Measurements from ENCODE around the gene KIAA1328. TPM values are rescaled to one million over a fixed set of nuclear protein-coding genes. Genes with fewer than 3 reads are reported as not detected.
A peak's percentile ranks its signal among the peaks of the same experiment; 100 is the strongest.

Gene KIAA1328
- total RNA-seq, 3 donors from 2014 or later, result 6.0 to 9.8 (median 7.4) TPM

DNA sequence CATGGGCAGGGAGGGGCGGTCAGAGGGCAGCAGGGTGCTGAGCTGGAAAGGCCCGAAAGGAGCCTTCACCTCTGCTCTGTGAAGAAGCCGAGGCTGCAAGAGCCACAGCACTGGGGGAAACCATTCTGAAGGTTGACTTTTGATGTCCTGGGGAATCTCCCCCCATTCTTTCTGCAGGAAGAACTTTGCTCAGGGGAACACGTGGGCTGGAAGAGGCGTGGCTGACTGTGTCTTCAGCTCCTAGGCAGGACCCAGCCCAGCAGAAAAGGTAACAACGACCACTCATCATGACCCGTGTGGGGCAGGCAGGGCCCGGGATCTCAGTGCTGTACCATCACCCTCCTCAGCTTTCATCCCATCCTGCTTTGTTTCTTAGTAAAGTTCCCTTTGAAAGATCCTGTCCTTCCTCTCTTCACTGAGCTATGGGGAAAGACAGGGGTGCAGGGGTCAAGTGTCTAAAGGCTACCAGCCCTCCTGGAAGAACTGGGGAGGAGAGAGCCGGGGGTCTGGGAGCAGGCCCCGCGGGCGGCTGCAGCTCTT lies 424.0 kb downstream of the KIAA1328 start:
- Histone ChIP-seq H3K4me1 (ENCODE audit: low read depth) (peaks cover 7% of the 10 kb centered on the region), H3K9me3 (no peaks in the 10 kb centered on the region), H3K4me3 (no peak overlapping the region), H3K36me3 (ENCODE audit: low read depth) (no peaks in the 10 kb centered on the region)
- ATAC-seq (no peak), DNase-seq (no peak)
- intact Hi-C loops (cut with DNase I, micrococcal nuclease), result no loop called here
- TF ChIP-seq, protein P1, sequence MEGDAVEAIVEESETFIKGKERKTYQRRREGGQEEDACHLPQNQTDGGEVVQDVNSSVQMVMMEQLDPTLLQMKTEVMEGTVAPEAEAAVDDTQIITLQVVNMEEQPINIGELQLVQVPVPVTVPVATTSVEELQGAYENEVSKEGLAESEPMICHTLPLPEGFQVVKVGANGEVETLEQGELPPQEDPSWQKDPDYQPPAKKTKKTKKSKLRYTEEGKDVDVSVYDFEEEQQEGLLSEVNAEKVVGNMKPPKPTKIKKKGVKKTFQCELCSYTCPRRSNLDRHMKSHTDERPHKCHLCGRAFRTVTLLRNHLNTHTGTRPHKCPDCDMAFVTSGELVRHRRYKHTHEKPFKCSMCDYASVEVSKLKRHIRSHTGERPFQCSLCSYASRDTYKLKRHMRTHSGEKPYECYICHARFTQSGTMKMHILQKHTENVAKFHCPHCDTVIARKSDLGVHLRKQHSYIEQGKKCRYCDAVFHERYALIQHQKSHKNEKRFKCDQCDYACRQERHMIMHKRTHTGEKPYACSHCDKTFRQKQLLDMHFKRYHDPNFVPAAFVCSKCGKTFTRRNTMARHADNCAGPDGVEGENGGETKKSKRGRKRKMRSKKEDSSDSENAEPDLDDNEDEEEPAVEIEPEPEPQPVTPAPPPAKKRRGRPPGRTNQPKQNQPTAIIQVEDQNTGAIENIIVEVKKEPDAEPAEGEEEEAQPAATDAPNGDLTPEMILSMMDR (IDR thresholded peaks at IDR 0.05), result no peak

DNA sequence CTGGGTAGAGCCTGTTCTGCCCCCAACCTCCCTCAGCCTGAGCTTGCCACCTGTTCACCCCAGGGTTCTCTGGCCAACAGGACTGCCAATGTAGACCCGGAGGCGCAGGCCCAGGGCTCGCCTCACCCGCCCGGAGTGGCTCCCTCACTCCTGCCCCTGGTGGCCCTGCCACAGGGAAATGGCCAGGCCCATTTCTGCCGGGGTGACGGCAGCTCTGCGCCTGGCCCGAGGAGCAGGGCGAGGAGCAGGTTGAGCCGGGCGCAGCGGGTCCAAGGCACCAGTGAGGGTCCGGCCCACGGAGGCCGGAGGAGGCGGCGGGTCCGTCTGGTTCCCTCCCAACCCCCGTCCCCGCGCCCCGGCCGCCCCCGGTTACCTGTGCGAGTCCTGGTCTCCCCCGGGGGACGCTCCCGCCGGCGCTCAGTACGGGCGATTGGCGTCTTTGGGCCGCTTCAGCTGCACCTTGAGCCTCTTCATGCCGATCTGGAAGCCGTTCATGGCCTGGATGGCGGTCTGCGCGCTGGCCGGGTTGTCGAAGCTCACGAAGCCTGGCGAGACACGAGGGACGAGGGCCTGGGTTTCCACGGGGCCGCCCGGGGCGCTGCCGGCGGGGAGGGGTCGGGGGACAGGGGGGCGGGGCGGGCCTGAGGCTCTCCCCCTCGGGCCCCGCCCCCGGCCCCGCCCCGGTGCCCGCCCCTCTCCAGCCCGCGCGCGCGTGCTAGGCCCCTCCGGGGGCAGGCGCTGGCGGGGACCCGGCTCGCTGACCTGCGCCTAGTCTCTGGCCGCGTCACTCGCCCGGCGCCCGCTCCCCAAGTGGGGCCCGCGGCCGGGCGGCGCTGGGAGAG lies 424.7 kb downstream of the KIAA1328 start:
- Histone ChIP-seq H3K4me3 (no peak overlapping the region), H3K4me1 (ENCODE audit: low read depth) (peaks cover 7% of the 10 kb centered on the region), H3K36me3 (ENCODE audit: low read depth) (no peaks in the 10 kb centered on the region), H3K9me3 (no peaks in the 10 kb centered on the region)
- ATAC-seq, result peak; percentile 20
- DNase-seq, result peak in 1 of 3 donors; percentile 35
- TF ChIP-seq, protein P1 (IDR thresholded peaks at IDR 0.05), result no peak
- intact Hi-C loops (cut with DNase I, micrococcal nuclease), result no loop called here

DNA sequence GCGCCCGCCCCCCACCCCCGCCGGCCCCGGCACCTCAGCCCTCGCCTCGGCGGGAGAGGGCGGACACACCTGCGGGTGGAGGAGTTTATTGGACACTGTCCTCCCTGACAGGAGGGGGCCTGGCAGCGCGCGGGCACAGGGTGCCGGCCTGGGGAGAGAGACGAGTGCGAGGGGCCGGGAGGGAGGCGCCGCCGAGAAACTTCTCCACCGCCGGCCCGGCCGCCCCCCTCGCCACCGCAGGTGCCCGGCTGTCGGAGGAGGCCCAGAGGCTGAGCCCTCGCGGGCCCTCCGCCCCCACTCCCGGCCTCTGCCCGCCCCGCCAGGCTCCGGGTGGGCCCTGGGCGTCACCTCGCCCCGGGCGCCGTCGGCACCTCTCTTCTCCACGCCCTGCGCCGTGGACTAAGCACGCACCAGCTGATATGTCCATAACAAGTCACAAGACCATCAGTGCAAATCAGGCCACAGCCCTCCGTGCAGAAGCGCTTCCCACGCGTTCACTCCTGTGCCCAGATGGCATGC lies 425.4 kb downstream of the KIAA1328 start:
- Histone ChIP-seq H3K4me1 (ENCODE audit: low read depth) (peaks cover 7% of the 10 kb centered on the region), H3K4me3 (no peak overlapping the region), H3K36me3 (ENCODE audit: low read depth) (no peaks in the 10 kb centered on the region), H3K9me3 (no peaks in the 10 kb centered on the region)
- DNase-seq (no peak), ATAC-seq (peak; percentile 26)
- TF ChIP-seq, protein P1 (IDR thresholded peaks at IDR 0.05), result no peak
- intact Hi-C loops (cut with DNase I, micrococcal nuclease), result no loop called here

DNA sequence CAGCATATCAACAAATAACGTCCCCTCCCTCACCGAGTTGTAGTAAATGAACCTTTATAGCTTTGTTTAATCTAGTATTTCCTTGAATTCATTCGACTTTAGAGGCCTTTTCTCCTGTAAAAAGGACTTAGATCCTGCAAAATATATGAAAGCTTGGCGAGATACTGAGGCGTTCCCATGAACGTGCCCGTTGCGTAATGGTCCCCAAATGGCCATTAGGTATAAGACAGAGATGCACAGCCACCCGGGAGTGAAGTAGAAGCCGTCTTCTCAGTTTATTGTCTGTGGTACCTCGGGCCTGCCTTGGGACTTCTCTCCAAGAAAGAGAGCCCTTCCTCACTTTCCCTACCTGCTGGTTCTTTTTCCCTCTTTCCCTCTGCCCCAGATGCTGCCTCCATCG lies 426.0 kb downstream of the KIAA1328 start:
- DNase-seq (no peak), ATAC-seq (no peak)
- intact Hi-C loops (cut with DNase I, micrococcal nuclease), result no loop called here
- H3K4me1 ChIP-seq (ENCODE audit: low read depth), result peaks cover 7% of the 10 kb centered on the region
- no peak overlapping the region for H3K4me3 ChIP-seq
- TF ChIP-seq, protein P1 (IDR thresholded peaks at IDR 0.05), result no peak
- H3K9me3 ChIP-seq, result no peaks in the 10 kb centered on the region
- H3K36me3 ChIP-seq (ENCODE audit: low read depth), result no peaks in the 10 kb centered on the region

DNA sequence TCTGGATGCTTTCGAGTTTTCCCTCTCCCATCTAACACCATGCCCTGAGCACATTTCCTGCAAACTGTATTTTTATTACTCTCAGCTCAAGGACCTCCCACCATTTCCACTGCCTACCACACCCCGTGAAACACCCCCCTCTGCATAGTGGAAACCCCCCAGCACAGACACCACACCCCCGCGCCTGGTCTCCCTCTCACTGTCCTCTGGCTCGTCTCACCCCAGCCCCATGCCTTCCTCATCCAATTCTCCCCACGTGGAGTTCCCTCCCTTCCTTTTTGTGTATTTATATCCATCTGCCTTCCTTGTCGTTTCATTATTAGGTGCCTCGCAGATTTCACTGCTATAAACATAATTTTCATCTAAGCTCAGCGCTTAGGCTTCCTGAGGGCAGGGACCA lies 429.2 kb downstream of the KIAA1328 start:
- ATAC-seq, result no peak
- DNase-seq, result no peak
- Histone ChIP-seq H3K4me3 (no peak overlapping the region), H3K36me3 (ENCODE audit: low read depth) (no peaks in the 10 kb centered on the region), H3K4me1 (ENCODE audit: low read depth) (peaks cover 7% of the 10 kb centered on the region), H3K9me3 (no peaks in the 10 kb centered on the region)
- intact Hi-C loops (cut with DNase I, micrococcal nuclease), result no loop called here
- TF ChIP-seq, protein P1 (IDR thresholded peaks at IDR 0.05), result no peak

Data from mucosa of descending colon (tissue), 3 donors.